Neural cell (in vitro differentiated cells): ENCODE measurements around the gene SRP14.

Experiments used
- EP300 ChIP-seq: fragments of 450-650 bp; conservative IDR thresholded peaks from 2 replicates; pipeline ENCODE4 v1.6.1; 2014; ENCODE audit warnings: antibody characterized with exemption, mild to moderate bottlenecking, moderate library complexity; ENCODE audit not compliant: poor library complexity, severe bottlenecking
- POLR2AphosphoS5 ChIP-seq: IDR thresholded peaks from 2 replicates; pipeline ENCODE4 v1.6.1; 2012
- TF ChIP-seq, protein P1 (sequence below): IDR thresholded peaks from 2 replicates; pipeline ENCODE4 v1.6.1; 2012; ENCODE audit warnings: borderline replicate concordance

DNA sequence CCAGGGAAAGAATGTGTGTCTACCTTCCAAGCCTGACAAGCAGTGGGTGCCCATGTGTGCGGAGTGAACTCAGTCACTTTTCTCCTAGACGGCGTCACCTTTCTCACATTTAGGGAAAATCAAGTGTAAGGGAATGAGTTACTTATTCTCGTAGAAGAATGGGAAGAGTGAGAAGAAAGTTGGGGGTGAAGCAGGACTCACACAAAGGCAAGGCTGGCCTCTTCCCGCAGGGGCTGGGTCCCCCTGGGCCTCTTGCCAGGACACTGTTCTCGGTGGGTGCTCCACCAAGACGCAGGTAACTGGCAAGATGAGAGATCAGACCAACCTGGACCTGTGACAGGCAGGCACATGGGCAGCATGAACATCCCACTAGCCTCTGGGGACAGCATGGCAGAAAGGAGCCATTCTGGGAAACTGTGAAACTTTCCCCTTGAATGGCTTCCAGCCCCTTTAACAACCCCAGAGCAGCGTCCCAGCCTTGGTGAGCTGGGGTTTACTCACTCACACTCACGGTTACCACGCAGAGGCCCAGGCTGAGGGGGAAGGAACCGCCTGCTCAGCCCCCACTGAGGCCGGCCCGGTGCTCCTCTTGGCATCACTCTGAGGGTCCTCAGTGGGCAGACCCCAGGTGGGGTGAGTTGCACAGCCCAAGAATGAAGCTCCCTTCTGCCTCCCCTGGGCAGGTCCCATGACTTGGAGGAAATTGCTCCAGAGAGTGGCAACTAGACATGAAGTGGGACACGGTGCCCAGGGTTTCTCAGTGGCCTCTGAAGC lies 15.0 kb upstream of the SRP14 start:
- TF ChIP-seq, protein P1, sequence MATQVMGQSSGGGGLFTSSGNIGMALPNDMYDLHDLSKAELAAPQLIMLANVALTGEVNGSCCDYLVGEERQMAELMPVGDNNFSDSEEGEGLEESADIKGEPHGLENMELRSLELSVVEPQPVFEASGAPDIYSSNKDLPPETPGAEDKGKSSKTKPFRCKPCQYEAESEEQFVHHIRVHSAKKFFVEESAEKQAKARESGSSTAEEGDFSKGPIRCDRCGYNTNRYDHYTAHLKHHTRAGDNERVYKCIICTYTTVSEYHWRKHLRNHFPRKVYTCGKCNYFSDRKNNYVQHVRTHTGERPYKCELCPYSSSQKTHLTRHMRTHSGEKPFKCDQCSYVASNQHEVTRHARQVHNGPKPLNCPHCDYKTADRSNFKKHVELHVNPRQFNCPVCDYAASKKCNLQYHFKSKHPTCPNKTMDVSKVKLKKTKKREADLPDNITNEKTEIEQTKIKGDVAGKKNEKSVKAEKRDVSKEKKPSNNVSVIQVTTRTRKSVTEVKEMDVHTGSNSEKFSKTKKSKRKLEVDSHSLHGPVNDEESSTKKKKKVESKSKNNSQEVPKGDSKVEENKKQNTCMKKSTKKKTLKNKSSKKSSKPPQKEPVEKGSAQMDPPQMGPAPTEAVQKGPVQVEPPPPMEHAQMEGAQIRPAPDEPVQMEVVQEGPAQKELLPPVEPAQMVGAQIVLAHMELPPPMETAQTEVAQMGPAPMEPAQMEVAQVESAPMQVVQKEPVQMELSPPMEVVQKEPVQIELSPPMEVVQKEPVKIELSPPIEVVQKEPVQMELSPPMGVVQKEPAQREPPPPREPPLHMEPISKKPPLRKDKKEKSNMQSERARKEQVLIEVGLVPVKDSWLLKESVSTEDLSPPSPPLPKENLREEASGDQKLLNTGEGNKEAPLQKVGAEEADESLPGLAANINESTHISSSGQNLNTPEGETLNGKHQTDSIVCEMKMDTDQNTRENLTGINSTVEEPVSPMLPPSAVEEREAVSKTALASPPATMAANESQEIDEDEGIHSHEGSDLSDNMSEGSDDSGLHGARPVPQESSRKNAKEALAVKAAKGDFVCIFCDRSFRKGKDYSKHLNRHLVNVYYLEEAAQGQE = no peak
- TF ChIP-seq POLR2AphosphoS5 (no peak), EP300 (no peak)
